GM06990 (cell line): ENCODE results near the gene PLPP3.

ENCODE experiments used
- DNase-seq: peaks from one replicate; pipeline ENCODE4 v3.0.0-alpha.2; 2011; ENCODE audit not compliant: insufficient read length; ENCODE audit errors: extremely low read depth
- H3K27me3 ChIP-seq: replicated peaks from 2 replicates; pipeline ENCODE4 v1.6.0; 2011; ENCODE audit warnings: low read length; ENCODE audit not compliant: control insufficient read depth, insufficient read depth
- H3K36me3 ChIP-seq: 2 replicates; pipeline ENCODE4 v1.5.1; 2011; ENCODE audit warnings: low read length; ENCODE audit not compliant: control insufficient read depth, insufficient read depth
- H3K4me3 ChIP-seq: replicated peaks from 2 replicates; pipeline ENCODE4 v1.5.1; 2011; ENCODE audit warnings: low read depth, mild to moderate bottlenecking, control low read depth, low read length
- CTCF ChIP-seq: IDR thresholded peaks from 2 replicates; pipeline ENCODE4 v1.5.1; 2011; ENCODE audit warnings: low read length, control low read depth, mild to moderate bottlenecking, inconsistent platforms; ENCODE audit not compliant: insufficient read depth, poor library complexity, severe bottlenecking

The PLPP3 gene

GRCh38 chr1:56511766-56512165, 67.6 kb downstream of the PLPP3 start:
- no peak for TF ChIP-seq CTCF
- no peaks in the 10 kb centered on the region for H3K36me3 ChIP-seq
- H3K27me3 ChIP-seq = no peaks in the 10 kb centered on the region; the same call in 1 of the 2 replicates

GRCh38 chr1:56511364-56511763, 68.0 kb downstream of the PLPP3 start:
- H3K4me3 ChIP-seq = no peak overlapping the region
- DNase-seq = no peak
- no peaks in the 10 kb centered on the region for H3K36me3 ChIP-seq
- no peaks in the 10 kb centered on the region; the same call in 1 of the 2 replicates for H3K27me3 ChIP-seq
- no peak for TF ChIP-seq CTCF

More at GRCh38 chr1:56511766-56512165, 67.6 kb downstream of the PLPP3 start:
- H3K4me3 ChIP-seq = no peak overlapping the region
- DNase-seq = no peak

- no peak for DNase-seq
- TF ChIP-seq CTCF = no peak
- Histone ChIP-seq H3K4me3 (no peak overlapping the region), H3K36me3 (no peaks in the 10 kb centered on the region), H3K27me3 (no peaks in the 10 kb centered on the region; the same call in 1 of the 2 replicates)
These were observed 68.7 kb downstream of the PLPP3 start for GRCh38 chr1:56510642-56511021.

- TF ChIP-seq CTCF = no peak
- H3K4me3 ChIP-seq = no peak overlapping the region
- no peaks in the 10 kb centered on the region; the same call in 1 of the 2 replicates for H3K27me3 ChIP-seq
- no peak for DNase-seq
- H3K36me3 ChIP-seq = no peaks in the 10 kb centered on the region
These were observed 69.4 kb downstream of the PLPP3 start for GRCh38 chr1:56509713-56510641.

GRCh38 chr1:56508523-56508983, 70.8 kb downstream of the PLPP3 start:
- no peaks in the 10 kb centered on the region for H3K36me3 ChIP-seq
- TF ChIP-seq CTCF = no peak

More at GRCh38 chr1:56508523-56508983, 70.8 kb downstream of the PLPP3 start:
- Histone ChIP-seq H3K27me3 (no peaks in the 10 kb centered on the region; the same call in 1 of the 2 replicates), H3K4me3 (no peak overlapping the region)
- DNase-seq = no peak
